GM18511 (cell line): Measurements from ENCODE around the gene TRIM66.

Experiments used
- ATAC-seq: cut with Tn5 transposase; IDR thresholded peaks from one replicate; pipeline ENCODE4 v1.9.1; 2021; ENCODE audit warnings: mild to moderate bottlenecking, moderate library complexity; ENCODE audit not compliant: unreplicated experiment

Gene TRIM66

GRCh38 chr11:8658321-8659057 is 24.0 kb downstream of the TRIM66 start:
- ATAC-seq: no peak

DNA sequence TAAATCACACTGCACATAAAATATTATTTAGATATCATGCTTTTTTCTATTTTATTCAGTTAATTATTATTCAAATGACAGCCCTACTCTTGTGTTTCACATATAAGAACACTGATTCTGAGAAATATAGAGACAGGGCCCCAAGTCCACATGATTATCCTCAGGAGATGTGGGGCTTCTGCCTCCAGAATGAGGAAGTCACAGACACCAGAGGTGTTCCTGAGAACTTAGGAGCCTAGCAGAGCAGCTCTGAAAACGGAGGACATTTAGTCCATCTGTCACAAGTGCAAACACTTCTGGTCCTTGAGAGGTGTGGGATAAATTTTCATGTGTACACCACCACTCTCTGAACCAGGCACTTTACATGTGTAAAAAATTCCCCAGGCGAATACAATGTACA is 26.2 kb downstream of the TRIM66 start:
- no peak for ATAC-seq

- no peak for ATAC-seq
Observed at GRCh38 chr11:8654503-8654902, 28.0 kb downstream of the TRIM66 start.

DNA sequence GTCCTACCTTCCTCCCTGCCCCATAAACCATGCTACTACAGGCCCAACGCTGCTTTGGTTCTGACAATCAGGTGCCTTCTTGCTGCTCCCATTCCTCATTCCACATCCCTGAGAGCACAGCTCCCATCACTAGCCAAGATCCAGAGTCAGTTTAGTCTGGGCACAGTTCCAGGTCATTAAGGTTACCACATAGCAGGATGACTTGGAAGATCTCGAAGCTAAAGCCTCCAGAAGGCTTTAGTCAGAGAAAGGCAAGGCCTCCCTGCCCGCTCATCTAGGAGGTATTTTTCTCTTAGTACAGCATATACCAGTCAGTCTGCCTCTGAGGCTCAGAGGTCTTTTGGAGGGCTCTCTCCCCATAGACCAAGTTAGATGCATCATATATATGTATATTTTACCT is 30.3 kb downstream of the TRIM66 start:
- ATAC-seq: no peak

GRCh38 chr11:8650401-8650990 is 32.0 kb downstream of the TRIM66 start:
- no peak for ATAC-seq

- no peak for ATAC-seq
Observed at GRCh38 chr11:8649361-8649760, 33.1 kb downstream of the TRIM66 start.

- ATAC-seq: no peak
Observed at GRCh38 chr11:8646873-8647272, 35.6 kb downstream of the TRIM66 start.

GRCh38 chr11:8642196-8642841 is 40.1 kb downstream of the TRIM66 start:
- no peak for ATAC-seq

DNA sequence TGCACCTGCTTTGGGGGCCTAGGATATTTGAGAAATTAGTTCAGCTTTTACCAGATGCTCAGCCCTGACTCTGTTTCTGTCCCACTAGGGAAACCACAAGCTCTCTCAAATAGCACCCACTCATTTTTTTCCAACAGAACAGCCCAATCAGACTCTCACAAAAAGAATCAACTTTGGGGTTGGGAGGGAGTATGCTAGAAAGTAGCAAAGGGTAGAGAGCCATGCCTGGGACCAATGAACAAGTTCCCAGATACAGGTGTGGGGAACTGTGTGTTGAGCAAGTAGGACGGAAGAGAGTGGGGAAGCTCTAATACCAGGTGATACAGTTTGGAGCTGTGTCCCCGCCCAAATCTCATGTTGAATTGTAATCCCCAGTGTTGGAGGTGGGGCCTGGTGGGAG is 41.1 kb downstream of the TRIM66 start:
- no peak for ATAC-seq

DNA sequence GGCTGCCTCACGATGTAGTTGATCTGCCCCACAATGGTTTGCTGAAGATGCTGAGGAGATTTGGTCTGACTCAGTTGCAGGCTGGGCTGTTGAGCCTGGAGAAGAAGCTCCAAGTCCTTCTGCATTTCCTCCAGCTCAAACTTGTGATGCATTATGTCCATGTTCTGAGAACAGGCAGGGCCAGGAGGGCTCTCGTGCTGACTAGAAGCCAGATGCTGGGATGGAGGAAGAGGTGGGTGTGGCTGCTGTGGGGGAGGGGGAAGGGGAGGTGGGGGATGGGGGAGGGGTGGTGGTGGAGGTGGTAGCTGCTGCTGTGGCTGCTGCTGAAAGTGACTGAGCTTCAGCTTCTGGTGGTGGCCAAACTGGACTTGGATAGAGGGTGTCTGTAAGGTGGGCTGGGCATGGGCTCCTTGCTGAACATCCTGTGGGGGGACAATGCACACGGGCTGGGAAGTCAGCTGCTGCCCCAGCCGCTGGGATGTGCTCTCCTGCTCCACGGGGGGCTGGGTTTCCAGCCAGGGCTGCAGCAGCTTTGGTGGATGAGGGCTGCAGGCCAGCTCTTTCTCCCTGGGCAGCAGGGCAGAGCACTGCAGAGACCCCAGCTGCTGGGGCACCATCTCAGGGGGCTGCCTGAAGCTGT is 42.1 kb downstream of the TRIM66 start:
- ATAC-seq: no peak

GRCh38 chr11:8639655-8640054 is 42.8 kb downstream of the TRIM66 start:
- no peak for ATAC-seq

DNA sequence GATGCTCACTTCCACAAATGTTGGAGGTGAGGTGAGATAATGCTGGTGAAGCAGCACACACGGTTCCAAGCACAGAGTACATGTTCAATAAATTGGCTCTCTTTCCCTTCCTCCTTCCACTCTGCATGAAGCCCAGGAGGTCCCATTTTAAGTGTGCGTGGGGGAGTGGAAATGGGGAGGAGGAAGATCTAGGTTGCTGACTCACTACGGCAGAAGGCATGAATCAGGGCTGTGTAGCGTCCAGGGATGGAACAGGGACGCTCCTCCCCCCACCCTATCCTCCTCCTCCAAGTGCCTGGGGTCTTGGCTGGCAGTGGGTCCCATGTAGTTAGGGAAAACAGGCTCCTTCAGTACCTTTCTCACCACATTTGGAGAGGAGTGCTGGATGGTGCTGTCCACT is 44.2 kb downstream of the TRIM66 start:
- no peak for ATAC-seq

- ATAC-seq: no peak
Observed at GRCh38 chr11:8636127-8636526, 46.3 kb downstream of the TRIM66 start.

- no peak for ATAC-seq
Observed at GRCh38 chr11:8634498-8634897, 48.0 kb downstream of the TRIM66 start.

GRCh38 chr11:8631395-8632118 is 50.9 kb downstream of the TRIM66 start:
- no peak for ATAC-seq

DNA sequence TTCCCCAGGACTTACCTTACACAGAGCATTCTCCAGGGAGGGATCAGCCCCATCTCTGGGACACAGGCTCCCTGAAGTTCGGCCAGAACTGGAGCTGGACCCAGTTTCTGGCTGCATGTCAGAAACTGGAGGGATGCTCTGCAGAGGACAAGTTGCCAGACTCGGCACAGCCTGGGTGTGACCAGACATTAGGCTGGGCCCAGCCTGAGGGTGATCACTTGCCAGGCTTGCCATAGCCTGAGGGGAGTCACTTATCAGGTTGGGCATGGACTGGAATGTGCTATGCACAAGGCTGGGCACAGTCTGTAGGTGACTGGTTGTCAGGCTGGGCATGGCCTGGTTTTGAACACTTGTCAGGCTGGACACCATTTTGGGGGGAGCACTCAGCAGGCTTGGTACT is 57.8 kb downstream of the TRIM66 start:
- no peak for ATAC-seq

DNA sequence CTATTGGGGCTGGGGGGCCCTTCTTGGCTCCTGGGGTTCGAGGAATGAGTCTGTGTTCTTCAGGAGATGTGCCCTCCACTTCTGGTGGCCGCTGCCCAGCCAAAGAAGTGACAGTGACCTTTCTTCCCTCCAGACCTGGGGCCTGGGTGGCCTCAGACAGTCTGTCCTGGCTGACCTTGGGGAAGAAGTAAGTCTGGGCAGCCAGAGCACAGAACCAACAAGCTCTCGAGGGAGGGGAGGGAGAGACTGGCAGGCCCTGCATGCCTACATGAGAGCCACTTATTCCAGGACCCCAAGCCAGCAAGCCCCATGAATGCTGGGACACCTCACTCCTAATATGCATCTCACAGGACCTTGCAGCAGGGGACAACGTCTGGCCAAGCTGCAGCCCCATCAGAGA is 61.3 kb downstream of the TRIM66 start:
- no peak for ATAC-seq

DNA sequence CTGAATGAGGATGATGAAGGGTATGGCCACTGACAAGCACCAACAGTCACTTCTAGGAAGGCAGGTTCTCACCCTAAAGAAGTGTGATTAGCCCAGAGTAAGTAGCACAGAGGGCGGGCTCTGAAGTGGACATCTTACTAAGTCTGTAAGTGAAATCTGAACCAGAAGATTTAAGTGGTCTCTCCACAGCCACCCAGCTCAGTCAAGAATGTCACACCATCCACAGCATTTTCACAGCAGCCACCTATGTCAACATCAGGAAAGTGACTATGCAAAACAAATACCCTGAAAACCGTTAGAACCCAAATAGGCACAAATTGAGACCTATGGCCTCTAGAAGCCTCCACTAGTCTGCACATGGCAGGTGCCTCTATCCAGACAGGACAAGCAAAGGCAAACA is 65.4 kb downstream of the TRIM66 start:
- ATAC-seq: no peak

DNA sequence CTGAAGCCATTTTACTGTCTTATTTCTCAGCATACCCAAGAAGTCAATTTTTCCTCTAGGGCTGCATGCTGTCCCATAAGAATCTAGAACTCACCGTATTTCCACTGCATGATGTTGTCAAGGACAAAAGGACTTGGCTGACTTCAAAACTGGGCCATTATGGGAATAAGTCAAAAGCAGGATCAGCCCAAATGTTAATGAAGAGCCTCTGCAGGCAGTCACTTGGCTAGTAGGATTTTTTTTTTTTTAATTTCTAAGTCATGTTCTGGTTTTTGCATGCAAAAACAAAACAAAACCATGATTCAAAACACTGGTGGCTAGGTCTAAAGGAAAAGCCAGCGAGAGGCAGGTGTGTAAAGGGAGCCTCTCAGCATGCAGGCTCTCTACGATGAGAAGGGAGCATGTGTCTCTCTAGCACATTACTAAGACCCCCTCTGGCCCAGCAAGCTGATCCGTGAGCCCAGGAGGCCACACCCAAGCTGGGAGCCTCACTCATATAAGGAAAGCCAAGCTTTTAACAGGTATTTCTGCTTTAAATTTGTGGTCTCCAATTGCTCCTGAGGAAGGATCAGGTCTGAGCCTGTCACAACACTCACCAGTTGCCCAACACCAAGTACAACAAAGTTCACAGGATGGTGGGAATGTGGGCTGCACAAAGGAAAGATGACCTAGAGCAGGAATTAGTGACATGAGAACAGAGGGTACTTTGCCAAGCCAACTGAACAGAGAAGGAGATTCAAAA is 67.0 kb downstream of the TRIM66 start:
- ATAC-seq: no peak

DNA sequence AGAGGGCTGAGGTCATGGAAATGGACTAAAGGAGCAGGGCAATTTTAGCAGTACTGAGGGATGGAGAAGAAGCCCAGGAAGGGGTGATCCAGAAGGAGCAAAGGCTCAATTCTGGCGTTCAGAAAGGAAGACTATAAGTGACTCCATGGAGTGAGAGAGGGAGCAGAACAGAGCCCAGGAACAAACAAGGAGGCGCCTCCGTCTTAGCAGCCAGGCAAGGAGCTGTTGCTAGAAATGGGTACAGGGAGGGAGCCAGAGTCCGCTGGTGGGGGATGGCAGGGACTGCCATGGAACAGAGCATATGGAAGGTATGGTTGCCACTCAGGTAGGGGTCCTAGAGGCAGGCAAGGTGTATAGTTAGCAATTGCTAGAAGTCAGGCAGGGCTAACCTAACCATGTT is 68.0 kb downstream of the TRIM66 start:
- ATAC-seq: no peak

GRCh38 chr11:8613036-8613435 is 69.4 kb downstream of the TRIM66 start:
- no peak for ATAC-seq
